GM11168 (cell line): ENCODE results near the gene PDLIM5.

Experiments
- in situ Hi-C: fragments of 300-500 bp; cut with MboI; formaldehyde crosslinking; loops from one replicate; pipeline ENCODE4 v1.12.0; 2022; ENCODE audit warnings: low sequenced_read_pairs; ENCODE audit not compliant: unreplicated experiment

PDLIM5 gene

GRCh38 chr4:94419956-94420355 is 31.8 kb upstream of the PDLIM5 start:
- in situ Hi-C loops: no loop called here

GRCh38 chr4:94420356-94420755 is 31.4 kb upstream of the PDLIM5 start:
- in situ Hi-C loops: no loop called here

GRCh38 chr4:94426783-94427182 is 25.0 kb upstream of the PDLIM5 start:
- in situ Hi-C loops: no loop called here

DNA sequence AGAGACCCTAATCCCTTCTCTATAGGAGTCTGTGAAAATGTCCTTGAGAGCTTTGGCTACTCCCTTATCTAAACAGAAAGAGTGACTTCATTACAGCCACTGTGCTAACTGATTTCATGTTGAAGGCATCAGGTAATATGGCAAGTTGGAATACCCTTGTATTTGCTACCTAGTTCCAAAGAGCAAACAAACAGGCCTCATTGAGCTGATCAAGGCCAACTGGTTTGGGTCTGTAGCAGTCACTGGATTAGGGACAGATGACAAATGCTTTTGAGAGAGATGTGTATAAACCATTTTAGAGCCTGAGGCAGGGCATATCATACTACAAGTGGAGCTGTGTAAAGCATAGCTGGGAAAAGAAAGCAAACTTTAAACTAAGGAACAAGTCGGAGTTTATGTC is 22.9 kb upstream of the PDLIM5 start:
- in situ Hi-C loops: no loop called here

DNA sequence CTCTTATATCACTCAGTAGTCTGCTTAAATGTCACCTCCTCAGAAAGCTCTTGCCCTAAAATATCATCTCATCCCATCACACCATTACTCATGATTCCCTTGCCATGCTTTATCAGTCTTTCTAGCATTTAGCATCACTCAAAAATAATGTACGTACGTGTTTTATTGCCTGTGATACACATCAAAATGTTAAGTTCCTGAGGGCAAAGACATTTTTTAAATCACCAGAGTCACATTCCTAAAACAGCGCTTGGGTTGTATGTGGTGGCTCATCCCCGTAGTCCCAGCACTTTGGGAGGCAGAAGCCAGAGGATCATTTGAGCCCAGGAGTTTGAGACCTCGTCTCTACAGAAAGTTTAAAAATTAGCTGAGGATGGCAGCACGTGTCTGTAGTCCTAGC is 21.3 kb upstream of the PDLIM5 start:
- in situ Hi-C loops: no loop called here

- in situ Hi-C loops: no loop called here
Measured at GRCh38 chr4:94431388-94431787, 20.4 kb upstream of the PDLIM5 start.

DNA sequence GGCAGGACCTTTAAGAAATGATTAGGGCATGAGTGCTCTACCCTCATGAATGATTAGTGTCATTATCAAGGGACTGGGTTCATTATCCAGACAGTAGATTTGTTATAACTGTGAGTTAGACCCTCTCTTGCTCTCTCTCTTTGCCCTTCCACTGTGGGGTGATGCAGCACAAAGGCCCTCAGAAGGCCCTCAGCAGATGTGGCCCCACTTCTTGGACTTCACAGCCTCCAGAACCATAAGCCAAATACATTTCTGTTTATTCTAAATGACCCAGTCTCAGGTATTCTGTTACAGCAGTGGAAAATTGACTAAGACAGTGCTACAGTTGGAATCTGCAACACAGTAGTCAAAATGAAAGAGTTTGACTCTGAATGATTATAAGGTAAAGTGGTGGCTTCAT is 17.2 kb upstream of the PDLIM5 start:
- in situ Hi-C loops: no loop called here

GRCh38 chr4:94435874-94436273 is 15.9 kb upstream of the PDLIM5 start:
- in situ Hi-C loops: no loop called here

DNA sequence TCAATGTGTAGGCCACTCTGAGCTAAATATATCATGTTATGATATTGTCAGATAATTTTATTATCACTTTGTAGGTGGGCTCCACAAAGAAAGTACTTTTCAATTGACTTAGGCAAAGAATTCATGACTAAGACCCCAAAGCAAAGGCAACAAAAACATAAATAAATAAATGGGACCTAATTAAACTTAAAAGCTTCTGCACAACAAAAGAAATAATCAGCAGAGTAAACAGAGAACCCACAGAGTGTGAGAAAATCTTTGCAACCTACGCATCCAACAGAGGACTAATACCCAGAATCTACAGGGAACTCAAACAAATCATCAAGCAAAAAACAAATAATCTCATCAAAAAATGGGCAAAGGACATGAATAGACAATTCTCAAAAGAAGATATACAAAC is 15.2 kb upstream of the PDLIM5 start:
- in situ Hi-C loops: no loop called here

DNA sequence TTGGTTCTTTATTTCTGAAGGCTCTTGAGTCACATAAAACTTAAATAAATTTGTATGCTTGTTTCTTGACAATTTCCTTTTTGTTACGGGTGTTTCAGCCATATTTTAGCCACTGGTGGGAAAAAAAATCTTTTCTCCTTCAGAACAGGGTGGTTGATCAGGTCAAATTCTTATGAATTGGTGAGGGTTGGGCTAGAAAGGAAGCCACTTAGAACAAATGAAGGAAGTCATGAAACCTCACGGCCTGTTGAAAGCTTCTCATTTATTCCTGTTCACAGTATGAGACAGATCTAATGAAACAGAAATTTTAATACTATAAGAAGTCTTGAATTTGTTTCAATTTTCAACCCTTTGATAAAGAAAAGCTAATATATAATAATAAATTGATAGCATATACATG is 12.1 kb upstream of the PDLIM5 start:
- in situ Hi-C loops: no loop called here

DNA sequence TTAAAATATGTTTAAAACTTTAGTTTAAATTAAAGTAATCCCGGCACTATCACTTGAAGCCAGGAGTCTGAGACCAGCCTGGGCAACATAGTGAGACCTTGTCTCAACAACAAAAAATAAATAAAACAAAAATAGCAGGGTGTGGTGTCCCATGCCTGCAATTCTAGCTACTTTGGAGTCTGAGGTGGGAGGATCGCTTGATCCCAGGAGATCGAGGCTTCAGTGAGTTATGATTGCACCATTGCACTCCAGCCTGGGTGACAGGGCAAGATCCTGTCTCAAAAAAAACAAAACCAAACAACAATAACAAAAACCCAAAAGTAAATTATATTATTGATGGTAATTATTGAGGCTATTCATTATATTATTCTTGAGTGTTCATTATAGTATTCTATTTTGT is 9.9 kb upstream of the PDLIM5 start:
- in situ Hi-C loops: no loop called here

DNA sequence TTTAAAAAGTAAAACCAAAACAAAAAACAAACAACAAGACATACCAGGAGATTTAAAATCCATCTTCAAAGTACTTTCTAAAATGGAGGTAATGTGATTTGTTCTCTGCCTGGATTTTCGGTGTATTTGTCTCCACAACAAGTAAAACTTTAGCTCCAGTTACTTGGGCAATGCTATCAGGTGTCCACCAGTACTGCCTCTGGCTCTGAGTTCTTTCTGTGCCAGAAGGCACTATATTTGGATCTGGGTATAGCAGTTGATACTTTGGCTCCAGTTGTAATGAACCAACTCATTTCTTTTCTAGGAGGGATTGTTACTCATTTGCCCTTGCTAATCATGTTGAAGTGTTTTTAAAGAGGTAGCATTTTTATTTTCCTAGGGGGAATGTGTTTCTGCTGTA is 9.5 kb upstream of the PDLIM5 start:
- in situ Hi-C loops: no loop called here

DNA sequence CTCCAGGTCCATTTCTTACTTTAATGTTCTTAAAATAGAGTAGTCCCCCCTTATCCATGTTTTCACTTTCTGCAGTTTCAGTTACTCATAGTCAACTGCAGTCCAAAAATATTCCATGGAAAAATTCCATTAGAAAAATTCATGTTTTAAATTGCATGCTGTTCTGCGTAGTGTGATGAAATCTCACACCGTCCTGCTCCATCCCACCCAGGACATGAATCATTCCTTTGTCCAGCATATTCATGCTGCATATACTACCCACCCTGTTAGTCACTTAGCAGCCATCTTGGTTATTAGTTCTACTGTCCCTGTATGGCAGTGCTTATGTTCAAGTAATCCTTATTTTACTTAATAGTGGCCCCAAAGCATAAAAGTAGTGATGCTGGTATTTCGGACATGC is 5.4 kb upstream of the PDLIM5 start:
- in situ Hi-C loops: no loop called here

- in situ Hi-C loops: no loop called here
Measured at GRCh38 chr4:94447754-94448411, 3.9 kb upstream of the PDLIM5 start.

GRCh38 chr4:94448815-94449375 is 2.8 kb upstream of the PDLIM5 start:
- in situ Hi-C loops: no loop called here

- in situ Hi-C loops: no loop called here
Measured at GRCh38 chr4:94451051-94451694, 569 bp upstream of the PDLIM5 start.

GRCh38 chr4:94452476-94453371 is 982 bp downstream of the PDLIM5 start:
- in situ Hi-C loops: no loop called here

DNA sequence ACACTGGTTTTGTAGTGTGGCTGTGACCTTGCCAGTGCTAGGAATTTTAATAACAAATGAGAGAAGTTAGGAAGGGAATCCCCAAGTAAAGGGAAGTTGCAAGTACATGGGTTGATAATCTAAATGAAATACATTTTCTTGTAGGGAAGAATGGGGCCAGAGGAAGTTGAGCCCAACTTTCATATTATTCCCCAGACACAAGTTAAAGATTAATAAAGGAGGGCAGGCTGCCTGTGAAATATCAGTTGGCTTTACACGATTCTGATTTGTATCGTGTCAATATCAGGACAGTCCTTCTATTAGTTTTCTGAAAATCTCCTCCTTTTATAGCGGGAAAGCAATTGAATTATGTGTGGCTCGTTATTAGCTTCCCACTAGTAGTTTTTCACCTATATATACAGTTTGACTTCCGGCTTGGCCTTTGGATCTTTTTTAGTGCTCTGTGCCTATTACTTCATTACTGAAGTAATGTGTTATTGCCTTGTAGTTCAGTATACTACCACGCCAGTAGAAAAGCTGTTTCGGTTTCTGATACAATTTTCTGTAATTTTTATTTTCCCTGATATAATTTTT is 1.7 kb downstream of the PDLIM5 start:
- in situ Hi-C loops: no loop called here

DNA sequence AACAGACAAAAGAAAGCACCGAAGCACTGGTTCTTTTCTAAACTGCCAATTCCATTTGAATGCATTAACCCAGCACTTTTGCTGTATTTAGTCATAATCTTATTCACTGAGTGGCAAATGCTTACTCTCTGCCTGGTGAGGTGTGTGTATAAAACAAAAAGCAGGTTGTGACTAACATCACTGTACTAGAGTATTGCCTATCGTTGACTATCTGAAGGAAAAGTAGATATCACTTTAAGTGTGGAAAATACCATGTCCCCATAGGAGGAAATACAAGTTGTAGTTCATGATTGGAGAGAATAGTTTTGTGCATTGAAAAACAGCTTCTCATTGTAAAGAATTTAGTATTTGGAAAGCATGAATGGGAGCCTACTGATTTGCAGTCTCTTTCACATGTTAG is 2.7 kb downstream of the PDLIM5 start:
- in situ Hi-C loops: no loop called here

- in situ Hi-C loops: no loop called here
Measured at GRCh38 chr4:94455081-94455480, 3.3 kb downstream of the PDLIM5 start.

DNA sequence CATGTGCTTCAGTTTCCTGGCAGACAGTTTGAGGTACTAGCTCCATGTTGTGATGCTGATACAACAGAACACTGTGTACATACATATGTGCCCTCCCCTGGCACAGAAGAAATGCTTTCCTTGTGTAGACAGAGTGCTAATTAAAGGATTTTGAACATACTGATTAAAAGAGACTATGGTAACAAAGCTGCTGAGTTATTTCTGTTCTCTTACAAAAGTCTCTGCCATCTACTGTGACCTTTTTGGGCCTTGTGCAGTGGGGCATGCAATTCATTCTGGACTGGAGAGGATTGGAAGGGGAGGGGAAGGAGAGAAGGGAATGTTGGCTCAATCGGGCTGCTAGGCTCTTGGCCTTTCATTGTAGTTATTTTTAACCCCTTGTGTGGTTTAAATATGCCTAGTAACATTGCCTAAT is 6.0 kb downstream of the PDLIM5 start:
- in situ Hi-C loops: no loop called here
